Endothelial cell of umbilical vein (primary cell): ENCODE measurements around the gene MAPK8IP3.

Experiments
- EZH2 ChIP-seq: IDR thresholded peaks from 2 replicates; pipeline ENCODE4 v1.6.1; 2012; ENCODE audit warnings: borderline replicate concordance, low read depth, mild to moderate bottlenecking, moderate library complexity, low read length, inconsistent platforms; ENCODE audit not compliant: severe bottlenecking
- JUN ChIP-seq: IDR thresholded peaks from 2 replicates; pipeline ENCODE4 v1.6.1; 2011; ENCODE audit warnings: borderline replicate concordance, low read depth; ENCODE audit not compliant: insufficient read length, insufficient read depth
- MYC ChIP-seq: IDR thresholded peaks from one replicate; pipeline ENCODE4 v1.6.1; 2011; ENCODE audit warnings: mild to moderate bottlenecking, low read depth, low read length
- POLR2A ChIP-seq: IDR thresholded peaks from 2 replicates; pipeline ENCODE4 v1.6.1; 2012; ENCODE audit warnings: low read depth, mild to moderate bottlenecking, control low read depth, low read length
- POLR2AphosphoS5 ChIP-seq: IDR thresholded peaks from 2 replicates; pipeline ENCODE4 v1.6.1; 2012; ENCODE audit warnings: low read depth, mild to moderate bottlenecking, control low read depth, low read length, moderate library complexity; ENCODE audit not compliant: insufficient read depth
- TF ChIP-seq, protein P1 (sequence below), 2 donors: IDR thresholded peaks; 1 replicate in 1 of 2; 2 replicates in 1 of 2; pipeline ENCODE4 v1.5.1; 2011; ENCODE audit warnings: low read length in 2 of 2, mild to moderate bottlenecking in 2 of 2, moderate library complexity in 2 of 2, control low read depth in 1 of 2, inconsistent platforms in 1 of 2, low read depth in 1 of 2; ENCODE audit not compliant: insufficient read depth in 1 of 2; ENCODE audit errors: extremely low read depth in 1 of 2
- TF ChIP-seq, protein P2 (sequence below): IDR thresholded peaks from 2 replicates; pipeline ENCODE4 v1.6.1; 2011; ENCODE audit not compliant: insufficient read depth, insufficient read length

DNA sequence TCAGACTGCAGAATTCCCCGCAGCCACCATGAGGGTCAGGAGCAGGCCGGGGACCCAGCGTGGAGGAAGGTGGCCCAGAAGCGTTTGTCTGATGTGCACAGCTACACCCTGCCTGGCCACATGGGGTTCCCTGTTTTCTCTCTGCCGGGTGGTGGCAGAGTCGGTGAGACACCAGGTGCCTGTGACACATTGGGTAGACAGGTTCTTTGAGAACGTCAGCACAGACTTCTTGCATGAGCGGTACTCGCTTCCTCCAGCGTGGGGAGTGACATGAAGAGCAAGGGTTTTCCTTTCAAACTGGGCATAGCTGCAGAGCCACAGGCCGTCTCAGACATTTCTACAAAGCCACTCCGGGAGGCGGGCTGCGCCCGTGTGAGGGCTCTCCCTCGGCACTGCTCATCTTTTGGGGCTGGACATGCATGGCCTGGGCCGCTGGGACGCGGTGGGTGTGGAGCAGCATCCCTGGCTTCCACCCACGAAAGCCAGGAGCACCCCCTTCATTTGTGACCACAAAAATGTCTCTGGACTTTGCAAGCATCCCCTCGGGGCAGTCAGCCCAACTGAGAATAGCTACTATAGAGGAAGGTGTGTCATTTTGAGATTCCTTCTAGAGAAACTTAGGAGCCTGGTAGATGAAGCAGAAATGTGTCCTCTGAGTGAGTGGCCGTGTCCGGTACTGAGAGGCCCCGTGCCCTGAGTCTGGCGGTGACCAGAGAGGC lies 39.3 kb downstream of the MAPK8IP3 start:
- TF ChIP-seq, protein P1, sequence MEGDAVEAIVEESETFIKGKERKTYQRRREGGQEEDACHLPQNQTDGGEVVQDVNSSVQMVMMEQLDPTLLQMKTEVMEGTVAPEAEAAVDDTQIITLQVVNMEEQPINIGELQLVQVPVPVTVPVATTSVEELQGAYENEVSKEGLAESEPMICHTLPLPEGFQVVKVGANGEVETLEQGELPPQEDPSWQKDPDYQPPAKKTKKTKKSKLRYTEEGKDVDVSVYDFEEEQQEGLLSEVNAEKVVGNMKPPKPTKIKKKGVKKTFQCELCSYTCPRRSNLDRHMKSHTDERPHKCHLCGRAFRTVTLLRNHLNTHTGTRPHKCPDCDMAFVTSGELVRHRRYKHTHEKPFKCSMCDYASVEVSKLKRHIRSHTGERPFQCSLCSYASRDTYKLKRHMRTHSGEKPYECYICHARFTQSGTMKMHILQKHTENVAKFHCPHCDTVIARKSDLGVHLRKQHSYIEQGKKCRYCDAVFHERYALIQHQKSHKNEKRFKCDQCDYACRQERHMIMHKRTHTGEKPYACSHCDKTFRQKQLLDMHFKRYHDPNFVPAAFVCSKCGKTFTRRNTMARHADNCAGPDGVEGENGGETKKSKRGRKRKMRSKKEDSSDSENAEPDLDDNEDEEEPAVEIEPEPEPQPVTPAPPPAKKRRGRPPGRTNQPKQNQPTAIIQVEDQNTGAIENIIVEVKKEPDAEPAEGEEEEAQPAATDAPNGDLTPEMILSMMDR (IDR thresholded peaks at IDR 0.05; ENCODE audit: extremely low read depth in 1 of 2, insufficient read depth in 1 of 2, low read depth in 1 of 2, low read length in 2 of 2), result no peak
- TF ChIP-seq JUN (no peak), POLR2A (no peak), POLR2AphosphoS5 (no peak), EZH2 (no peak), MYC (no peak)
- TF ChIP-seq, protein P2, sequence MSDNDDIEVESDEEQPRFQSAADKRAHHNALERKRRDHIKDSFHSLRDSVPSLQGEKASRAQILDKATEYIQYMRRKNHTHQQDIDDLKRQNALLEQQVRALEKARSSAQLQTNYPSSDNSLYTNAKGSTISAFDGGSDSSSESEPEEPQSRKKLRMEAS, result no peak
